ENCODE measurements around the gene COL9A3.
A peak's percentile ranks its signal among the peaks of the same experiment; 100 is the strongest.

Gene COL9A3

DNA sequence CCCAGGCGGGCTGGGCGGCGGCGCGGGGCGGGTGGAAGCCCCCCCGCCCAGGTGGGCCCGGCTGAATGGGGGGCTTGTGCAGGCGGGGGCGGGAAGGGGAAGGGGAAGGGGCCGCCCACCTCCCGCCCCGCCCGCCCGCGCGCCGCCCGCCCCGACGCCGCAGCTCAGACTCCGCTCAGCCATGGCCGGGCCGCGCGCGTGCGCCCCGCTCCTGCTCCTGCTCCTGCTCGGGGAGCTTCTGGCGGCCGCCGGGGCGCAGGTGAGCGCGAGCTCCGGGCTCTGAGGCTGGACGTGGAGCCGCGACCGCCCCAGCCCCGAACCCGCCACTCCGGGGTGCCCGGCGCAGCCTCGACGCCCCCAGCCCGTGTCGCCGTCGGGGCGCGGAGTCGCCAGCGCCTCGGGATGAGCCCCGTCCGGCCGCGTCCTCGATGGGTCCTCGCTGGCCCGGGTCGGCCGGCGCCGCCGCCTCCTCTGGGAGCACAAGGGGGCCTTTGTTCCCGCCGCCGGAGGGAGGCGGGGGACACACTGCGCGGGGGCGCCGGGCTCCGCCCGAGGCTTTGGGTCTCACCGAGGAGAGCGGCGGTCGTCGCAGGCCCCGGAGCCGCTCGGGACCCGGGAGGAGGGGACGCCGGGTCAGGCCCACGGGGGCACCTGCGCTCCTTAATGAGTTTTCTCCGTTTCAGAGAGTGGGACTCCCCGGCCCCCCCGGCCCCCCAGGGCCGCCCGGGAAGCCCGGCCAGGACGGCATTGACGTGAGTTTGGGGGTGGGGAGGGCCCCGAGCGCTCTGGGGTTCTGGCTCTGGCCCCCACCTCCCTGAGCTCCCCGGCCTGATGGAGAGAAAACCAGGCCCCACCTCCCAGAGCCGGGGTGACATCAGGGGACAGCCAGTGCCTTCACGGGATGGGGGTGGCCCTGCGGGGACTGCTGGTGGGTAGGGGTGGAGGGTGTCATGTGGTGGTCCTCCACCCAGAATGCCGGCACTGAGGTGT, at the start of gene COL9A3:
COL9A3 (plus strand) TSS at position 167 of the 990 bp plus-strand sequence; CDS start at position 182, 15 bp downstream.
- intact Hi-C loops (cut with DNase I; ENCODE audit: low total_unique reads), result no loop called here
- Histone ChIP-seq H3K36me3 (peaks cover 8 to 21% (median 17%) of the 10 kb centered on the region in 3 donors), H3K27ac (no peak within 1 kb of the TSS), H3K4me1 (peaks cover 0 to 61% (median 35%) of the 10 kb centered on the region in 4 donors), H3K4me3 (peak within 1 kb of the TSS in 1 of 2 donors; percentile 17), H3K9me3 (no peaks in the 10 kb centered on the region), H3K27me3 (peaks cover 3 to 72% of the 10 kb centered on the region in 2 donors)
- no peak for DNase-seq
- TF ChIP-seq CTCF (IDR thresholded peaks at IDR 0.05), result no peak

- no peak for DNase-seq
- Histone ChIP-seq H3K27me3 (peaks cover 0 to 93% of the 10 kb centered on the region in 2 donors), H3K4me1 (peaks cover 0 to 7% (median 0%) of the 10 kb centered on the region in 4 donors), H3K9me3 (no peaks in the 10 kb centered on the region), H3K36me3 (no peaks in the 10 kb centered on the region), H3K4me3 (no peak overlapping the region), H3K27ac (no peak overlapping the region)
- no peak for TF ChIP-seq CTCF (IDR thresholded peaks at IDR 0.05)
- intact Hi-C loops (cut with DNase I; ENCODE audit: low total_unique reads), result loop anchor here (5.0 kb wide), 1 partner anchor 489 kb away; no protein-coding TSS in a partner anchor
These were observed 48.7 kb upstream of the COL9A3 start for GRCh38 chr20:62768234-62768546.

GRCh38 chr20:62768551-62769287, 48.1 kb upstream of the COL9A3 start:
- DNase-seq, result no peak
- Histone ChIP-seq H3K9me3 (no peaks in the 10 kb centered on the region), H3K4me3 (no peak overlapping the region), H3K4me1 (peaks cover 0 to 7% (median 0%) of the 10 kb centered on the region in 4 donors), H3K27me3 (peaks cover 0 to 89% of the 10 kb centered on the region in 2 donors), H3K27ac (no peak overlapping the region), H3K36me3 (no peaks in the 10 kb centered on the region)
- intact Hi-C loops (cut with DNase I; ENCODE audit: low total_unique reads), result loop anchor here (5.0 kb wide), 1 partner anchor 489 kb away; no protein-coding TSS in a partner anchor
- no peak for TF ChIP-seq CTCF (IDR thresholded peaks at IDR 0.05)

- Histone ChIP-seq H3K4me1 (peaks cover 0 to 7% (median 0%) of the 10 kb centered on the region in 4 donors), H3K36me3 (no peaks in the 10 kb centered on the region), H3K27me3 (peaks cover 0 to 89% of the 10 kb centered on the region in 2 donors), H3K9me3 (no peaks in the 10 kb centered on the region), H3K27ac (no peak overlapping the region), H3K4me3 (no peak overlapping the region)
- DNase-seq, result no peak
- intact Hi-C loops (cut with DNase I; ENCODE audit: low total_unique reads), result loop anchor here (5.0 kb wide), 1 partner anchor 488 kb away; no protein-coding TSS in a partner anchor
- TF ChIP-seq CTCF (IDR thresholded peaks at IDR 0.05), result no peak
These were observed 47.3 kb upstream of the COL9A3 start for GRCh38 chr20:62769346-62770071.
